ENCODE measurements around the gene PLA2G4A. TPM values are rescaled to one million over a fixed set of nuclear protein-coding genes. Genes with fewer than 3 reads are reported as not detected.

Gene PLA2G4A
- total RNA-seq, 1 experiment from 2014 or later = 0.39 TPM

GRCh38 chr1:186974774-186975181, 146.0 kb downstream of the PLA2G4A start:
- no peak overlapping the region for H3K23ac ChIP-seq (ENCODE audit: insufficient read length, low read depth, low read length)
- no peaks in the 10 kb centered on the region for H4K20me1 ChIP-seq (ENCODE audit: control insufficient read depth, insufficient read depth, insufficient read length)
- no peak overlapping the region for H3K27ac ChIP-seq (ENCODE audit: insufficient read length, low read depth, low read length)
- H3K4me1 ChIP-seq (ENCODE audit: insufficient read depth, low read length) = peaks cover 2% of the 10 kb centered on the region; the same call in 1 of the 2 replicates
- H4K5ac ChIP-seq (ENCODE audit: insufficient read length, low read depth, low read length) = no peak overlapping the region
- no peak overlapping the region for H2BK15ac ChIP-seq (ENCODE audit: low read depth, low read length)
- H2BK12ac ChIP-seq (ENCODE audit: insufficient read length, low read depth, low read length) = no peak overlapping the region
- no peak overlapping the region for H3K18ac ChIP-seq (ENCODE audit: insufficient read length, low read depth, low read length)
- Mint-ChIP-seq H3K27me3 (ENCODE audit: low read depth) (no peaks in the 10 kb centered on the region), H3K4me3 (no peak overlapping the region), H3K27ac (no peak overlapping the region), H3K9me3 (no peaks in the 10 kb centered on the region), H3K36me3 (ENCODE audit: insufficient read depth in 1 of 3, low read depth in 3 of 3) (no peaks in the 10 kb centered on the region), H3K4me1 (no peaks in the 10 kb centered on the region)
- no peak overlapping the region for H4K8ac ChIP-seq (replicated peaks; ENCODE audit: insufficient read length, low read depth, low read length)
- H3K4me2 ChIP-seq (ENCODE audit: insufficient read depth, insufficient read length, low read length) = no peak overlapping the region
- H2AK5ac ChIP-seq (ENCODE audit: insufficient read length, low read length) = no peak overlapping the region
- H3K9me3 ChIP-seq (ENCODE audit: control insufficient read depth, low read depth, low read length) = no peaks in the 10 kb centered on the region
- H3K14ac ChIP-seq (ENCODE audit: insufficient read depth, low read length) = no peak overlapping the region
- WGBS (ENCODE audit: extremely low coverage, insufficient read length, low lambda C conversion rate) = no CpG with 5 or more reads among the region's 3 CpGs
- H3K9ac ChIP-seq (ENCODE audit: extremely low read depth, insufficient read length, low read length) = no peak overlapping the region
- no peak overlapping the region for H2AFZ ChIP-seq (ENCODE audit: low read length)
- H3K56ac ChIP-seq (ENCODE audit: insufficient read length, low read depth, low read length) = no peak overlapping the region
- H2BK5ac ChIP-seq (ENCODE audit: insufficient read length, low read length) = no peak overlapping the region
- no peak overlapping the region for H2BK20ac ChIP-seq (ENCODE audit: low read depth, low read length, poor library complexity, severe bottlenecking)
- no peak overlapping the region for H4K91ac ChIP-seq (ENCODE audit: insufficient read length, low read depth, low read length)
- no peak overlapping the region for H2BK120ac ChIP-seq (ENCODE audit: low read depth, low read length, poor library complexity, severe bottlenecking)
- TF ChIP-seq CTCF (conservative IDR thresholded peaks at IDR 0.05) = no peak
- no peak for DNase-seq
- H3T11ph ChIP-seq (ENCODE audit: low read length) = no peak overlapping the region
- no peaks in the 10 kb centered on the region for H3K27me3 ChIP-seq (ENCODE audit: insufficient read depth, low read length)
- H3K4ac ChIP-seq (ENCODE audit: low read depth, low read length) = no peak overlapping the region
- no peaks in the 10 kb centered on the region for H3K79me2 ChIP-seq (ENCODE audit: insufficient read depth, low read length)
- H3K23me2 ChIP-seq (ENCODE audit: insufficient read length, low read depth, low read length, poor library complexity, severe bottlenecking) = no peaks in the 10 kb centered on the region
- no peaks in the 10 kb centered on the region for H3K79me1 ChIP-seq (ENCODE audit: insufficient read depth, low read depth, low read length, poor library complexity, severe bottlenecking)
